Measurements from ENCODE around the gene DBH.

DBH gene

DNA sequence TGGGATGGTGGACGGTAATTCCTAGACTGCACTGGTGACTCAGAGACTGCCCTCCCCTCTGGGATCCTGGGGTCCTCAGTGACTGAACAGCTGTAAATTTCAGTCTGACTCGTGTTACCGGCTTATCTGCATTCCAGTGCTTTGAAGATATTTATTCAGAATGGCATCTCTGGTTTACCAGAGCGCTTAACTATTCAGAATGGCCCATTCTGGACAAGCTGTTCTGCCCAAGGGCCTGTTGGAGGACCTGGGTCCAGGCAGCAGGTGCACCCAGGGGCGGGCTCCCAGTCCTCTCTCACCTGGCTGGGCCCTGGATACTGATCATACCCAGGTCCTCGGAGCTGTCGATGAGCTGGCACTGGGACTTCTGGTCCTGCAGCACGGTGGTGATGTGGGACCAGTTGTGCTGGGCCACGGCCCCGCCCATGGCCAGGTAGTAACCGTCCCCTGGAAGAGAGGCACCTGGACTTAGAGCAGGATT lies 54.0 kb downstream of the DBH start:
- no peak overlapping the region for H3K27ac ChIP-seq (replicated peaks)
- no peaks in the 10 kb centered on the region for H3K27me3 ChIP-seq (ENCODE audit: insufficient read depth, poor library complexity, severe bottlenecking)
- no peak for DNase-seq (ENCODE audit: low read depth in 1 of 2, low spot score in 1 of 2)
- TF ChIP-seq, protein P1, sequence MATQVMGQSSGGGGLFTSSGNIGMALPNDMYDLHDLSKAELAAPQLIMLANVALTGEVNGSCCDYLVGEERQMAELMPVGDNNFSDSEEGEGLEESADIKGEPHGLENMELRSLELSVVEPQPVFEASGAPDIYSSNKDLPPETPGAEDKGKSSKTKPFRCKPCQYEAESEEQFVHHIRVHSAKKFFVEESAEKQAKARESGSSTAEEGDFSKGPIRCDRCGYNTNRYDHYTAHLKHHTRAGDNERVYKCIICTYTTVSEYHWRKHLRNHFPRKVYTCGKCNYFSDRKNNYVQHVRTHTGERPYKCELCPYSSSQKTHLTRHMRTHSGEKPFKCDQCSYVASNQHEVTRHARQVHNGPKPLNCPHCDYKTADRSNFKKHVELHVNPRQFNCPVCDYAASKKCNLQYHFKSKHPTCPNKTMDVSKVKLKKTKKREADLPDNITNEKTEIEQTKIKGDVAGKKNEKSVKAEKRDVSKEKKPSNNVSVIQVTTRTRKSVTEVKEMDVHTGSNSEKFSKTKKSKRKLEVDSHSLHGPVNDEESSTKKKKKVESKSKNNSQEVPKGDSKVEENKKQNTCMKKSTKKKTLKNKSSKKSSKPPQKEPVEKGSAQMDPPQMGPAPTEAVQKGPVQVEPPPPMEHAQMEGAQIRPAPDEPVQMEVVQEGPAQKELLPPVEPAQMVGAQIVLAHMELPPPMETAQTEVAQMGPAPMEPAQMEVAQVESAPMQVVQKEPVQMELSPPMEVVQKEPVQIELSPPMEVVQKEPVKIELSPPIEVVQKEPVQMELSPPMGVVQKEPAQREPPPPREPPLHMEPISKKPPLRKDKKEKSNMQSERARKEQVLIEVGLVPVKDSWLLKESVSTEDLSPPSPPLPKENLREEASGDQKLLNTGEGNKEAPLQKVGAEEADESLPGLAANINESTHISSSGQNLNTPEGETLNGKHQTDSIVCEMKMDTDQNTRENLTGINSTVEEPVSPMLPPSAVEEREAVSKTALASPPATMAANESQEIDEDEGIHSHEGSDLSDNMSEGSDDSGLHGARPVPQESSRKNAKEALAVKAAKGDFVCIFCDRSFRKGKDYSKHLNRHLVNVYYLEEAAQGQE (IDR thresholded peaks at IDR 0.05; ENCODE audit: insufficient replicate concordance, low read depth), result no peak
- no peak for TF ChIP-seq GABPA (IDR thresholded peaks at IDR 0.05; ENCODE audit: low read depth)
- TF ChIP-seq POLR2AphosphoS5 (IDR thresholded peaks at IDR 0.05; ENCODE audit: low read depth), result no peak
- TF ChIP-seq SPI1 (IDR thresholded peaks at IDR 0.05; ENCODE audit: borderline replicate concordance, low read depth), result no peak
- TF ChIP-seq, protein P2, sequence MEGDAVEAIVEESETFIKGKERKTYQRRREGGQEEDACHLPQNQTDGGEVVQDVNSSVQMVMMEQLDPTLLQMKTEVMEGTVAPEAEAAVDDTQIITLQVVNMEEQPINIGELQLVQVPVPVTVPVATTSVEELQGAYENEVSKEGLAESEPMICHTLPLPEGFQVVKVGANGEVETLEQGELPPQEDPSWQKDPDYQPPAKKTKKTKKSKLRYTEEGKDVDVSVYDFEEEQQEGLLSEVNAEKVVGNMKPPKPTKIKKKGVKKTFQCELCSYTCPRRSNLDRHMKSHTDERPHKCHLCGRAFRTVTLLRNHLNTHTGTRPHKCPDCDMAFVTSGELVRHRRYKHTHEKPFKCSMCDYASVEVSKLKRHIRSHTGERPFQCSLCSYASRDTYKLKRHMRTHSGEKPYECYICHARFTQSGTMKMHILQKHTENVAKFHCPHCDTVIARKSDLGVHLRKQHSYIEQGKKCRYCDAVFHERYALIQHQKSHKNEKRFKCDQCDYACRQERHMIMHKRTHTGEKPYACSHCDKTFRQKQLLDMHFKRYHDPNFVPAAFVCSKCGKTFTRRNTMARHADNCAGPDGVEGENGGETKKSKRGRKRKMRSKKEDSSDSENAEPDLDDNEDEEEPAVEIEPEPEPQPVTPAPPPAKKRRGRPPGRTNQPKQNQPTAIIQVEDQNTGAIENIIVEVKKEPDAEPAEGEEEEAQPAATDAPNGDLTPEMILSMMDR (IDR thresholded peaks at IDR 0.05; ENCODE audit: insufficient read depth, low read length), result no peak
- H3K4me3 ChIP-seq (replicated peaks; ENCODE audit: insufficient read depth, low read length), result no peak overlapping the region

DNA sequence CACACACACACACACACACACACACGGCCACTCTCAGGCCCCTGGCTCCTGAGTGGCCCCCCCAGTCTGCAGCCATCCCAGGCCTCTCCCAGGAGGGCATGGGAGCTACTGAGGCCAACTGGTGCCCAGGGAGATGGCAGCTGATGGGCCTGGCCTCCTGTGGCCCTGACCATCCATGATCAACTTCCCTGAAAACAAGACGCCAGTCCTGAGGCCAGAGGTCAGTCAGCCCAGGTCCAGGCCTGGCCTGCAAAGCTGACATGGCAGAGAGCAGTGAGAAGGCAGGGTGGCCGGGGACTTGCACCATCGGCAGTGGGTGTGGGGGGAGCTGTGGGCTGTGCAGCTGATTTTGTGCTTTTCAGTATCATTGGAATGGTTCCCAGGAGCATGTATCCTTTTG lies 55.0 kb downstream of the DBH start:
- H3K4me3 ChIP-seq (replicated peaks; ENCODE audit: insufficient read depth, low read length), result no peak overlapping the region
- H3K27me3 ChIP-seq (ENCODE audit: insufficient read depth, poor library complexity, severe bottlenecking), result no peaks in the 10 kb centered on the region
- no peak for DNase-seq (ENCODE audit: low read depth in 1 of 2, low spot score in 1 of 2)
- no peak overlapping the region for H3K27ac ChIP-seq (replicated peaks)
- TF ChIP-seq SPI1 (IDR thresholded peaks at IDR 0.05; ENCODE audit: borderline replicate concordance, low read depth), result no peak
- TF ChIP-seq POLR2AphosphoS5 (IDR thresholded peaks at IDR 0.05; ENCODE audit: low read depth), result no peak
- TF ChIP-seq, protein P2 (IDR thresholded peaks at IDR 0.05; ENCODE audit: insufficient read depth, low read length), result no peak
- no peak for TF ChIP-seq GABPA (IDR thresholded peaks at IDR 0.05; ENCODE audit: low read depth)
- TF ChIP-seq, protein P1 (IDR thresholded peaks at IDR 0.05; ENCODE audit: insufficient replicate concordance, low read depth), result no peak

DNA sequence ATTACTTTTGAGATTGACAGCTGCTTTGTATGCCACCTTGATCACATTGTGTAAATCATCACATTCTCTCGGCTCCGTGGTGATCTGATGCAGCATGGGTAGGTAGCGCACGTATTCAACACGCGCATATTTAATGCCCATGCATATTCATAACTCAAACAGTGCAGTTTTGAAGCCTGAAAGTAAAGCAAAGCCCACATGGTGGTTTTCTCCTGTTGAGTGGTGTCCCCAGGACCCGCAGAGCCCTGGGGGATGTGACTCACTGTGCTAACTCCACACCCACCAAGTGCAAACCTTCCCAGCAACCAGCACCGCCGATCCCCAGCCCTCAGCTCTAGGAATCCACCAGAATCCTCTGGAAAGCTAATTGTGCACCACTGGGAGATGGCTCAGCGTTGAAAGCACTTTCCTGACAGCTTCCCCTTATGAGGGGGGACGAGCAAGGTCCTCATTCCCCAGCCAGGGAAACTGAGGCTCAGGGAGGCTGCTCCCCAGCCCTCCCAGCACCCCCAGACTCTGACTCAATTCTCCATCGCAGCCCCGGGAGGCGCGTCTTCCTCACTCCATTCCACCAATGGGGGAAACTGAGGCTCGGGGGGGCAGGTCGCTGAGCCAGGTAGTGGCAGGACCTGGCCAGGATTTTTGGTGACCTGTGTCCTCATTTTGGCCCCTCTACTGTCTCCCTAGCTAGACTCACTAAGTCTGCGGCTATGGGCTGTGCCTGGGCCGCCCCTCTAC lies 55.6 kb downstream of the DBH start:
- no peak overlapping the region for H3K4me3 ChIP-seq (replicated peaks; ENCODE audit: insufficient read depth, low read length)
- TF ChIP-seq SPI1 (IDR thresholded peaks at IDR 0.05; ENCODE audit: borderline replicate concordance, low read depth) (no peak), GABPA (IDR thresholded peaks at IDR 0.05; ENCODE audit: low read depth) (no peak), POLR2AphosphoS5 (IDR thresholded peaks at IDR 0.05; ENCODE audit: low read depth) (no peak)
- TF ChIP-seq, protein P2 (IDR thresholded peaks at IDR 0.05; ENCODE audit: insufficient read depth, low read length), result no peak
- TF ChIP-seq, protein P1 (IDR thresholded peaks at IDR 0.05; ENCODE audit: insufficient replicate concordance, low read depth), result no peak
- H3K27me3 ChIP-seq (ENCODE audit: insufficient read depth, poor library complexity, severe bottlenecking), result no peaks in the 10 kb centered on the region
- H3K27ac ChIP-seq (replicated peaks), result no peak overlapping the region
- no peak for DNase-seq (ENCODE audit: low read depth in 1 of 2, low spot score in 1 of 2)
